ENCODE data around the gene VAV2.

- TF ChIP-seq EZH2phosphoT487 (conservative IDR thresholded peaks at IDR 0.05; ENCODE audit: low read length) (no peak), CTCF (IDR thresholded peaks at IDR 0.05; ENCODE audit: insufficient read depth, low read length, poor library complexity, severe bottlenecking) (no peak)
Measured at GRCh38 chr9:133728856-133729616, 263.1 kb downstream of the VAV2 start.
